ENCODE data around the gene MGST2.

DNA sequence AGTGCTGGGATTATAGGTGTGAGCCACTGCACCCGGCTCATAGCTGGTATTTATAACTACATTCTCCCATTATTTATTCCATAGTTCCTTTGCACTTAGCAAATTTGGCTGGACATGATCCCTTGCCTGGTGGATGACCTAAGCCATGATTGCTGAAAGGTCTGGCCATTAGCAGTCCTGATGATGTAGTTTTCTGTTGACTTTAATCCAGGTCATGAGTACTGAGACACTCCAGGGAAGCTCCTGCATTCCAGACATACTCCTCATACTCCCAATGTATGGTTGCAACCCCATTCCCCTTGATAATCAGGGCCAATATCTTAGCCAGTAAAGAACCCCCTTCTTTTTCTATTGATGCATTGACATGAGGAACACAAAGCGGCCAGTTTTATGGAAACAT lies 24.4 kb upstream of the MGST2 start:
- no peak for TF ChIP-seq CTCF (conservative IDR thresholded peaks at IDR 0.05; ENCODE audit: low read depth, low read length)
- no peak for TF ChIP-seq EZH2 (IDR thresholded peaks at IDR 0.05; ENCODE audit: low read length, unreplicated experiment)
